WTC11 (cell line): ENCODE results near the gene GNPTG. TPM values are rescaled to one million over a fixed set of nuclear protein-coding genes. Genes with fewer than 3 reads are reported as not detected.

Experiments used
- ATAC-seq: fragments of 200-7000 bp; cut with Tn5 transposase; 2 replicates; pipeline ENCODE4 v1.10.0; 2021; ENCODE audit warnings: mild to moderate bottlenecking, moderate library complexity
- CTCF ChIA-PET: fragments of 300-600 bp; sonication (Branson Sonifier 250); formaldehyde crosslinking; loops from one replicate; lab custom pipeline; 2021; ENCODE audit warnings: antibody characterized with exemption; lab: Charles Lee
- POLR2A ChIA-PET: fragments of 350-600 bp; sonication (Branson Sonifier 250); formaldehyde crosslinking; loops from one replicate; lab custom pipeline; 2021; ENCODE audit warnings: antibody characterized with exemption; lab: Charles Lee
- DNase-seq: peaks from one replicate; pipeline ENCODE4 v3.0.0; 2021; ENCODE audit warnings: low spot score
- H3K27ac Mint-ChIP-seq: 2 replicates; pipeline ENCODE4 v1.8.0; 2021; ENCODE audit warnings: mixed read lengths
- H3K27me3 Mint-ChIP-seq: 2 replicates; pipeline ENCODE4 v1.8.0; 2021; ENCODE audit warnings: low read depth, mild to moderate bottlenecking, moderate library complexity, mixed read lengths
- H3K36me3 Mint-ChIP-seq: 2 replicates; pipeline ENCODE4 v1.8.0; 2021; ENCODE audit warnings: mixed read lengths
- H3K4me1 Mint-ChIP-seq: 2 replicates; pipeline ENCODE4 v1.8.0; 2022; ENCODE audit warnings: mixed read lengths
- H3K4me3 Mint-ChIP-seq: 2 replicates; pipeline ENCODE4 v1.8.0; 2021; ENCODE audit warnings: mild to moderate bottlenecking, moderate library complexity, mixed read lengths
- H3K9me3 Mint-ChIP-seq: 2 replicates; pipeline ENCODE4 v1.8.0; 2021; ENCODE audit warnings: mixed read lengths
- FOXJ3 ChIP-seq: sonication (generic); formaldehyde crosslinking; IDR thresholded peaks from 2 replicates; pipeline ENCODE4 v1.9.0; 2021; ENCODE audit warnings: missing genetic modification reagents, mild to moderate bottlenecking, borderline replicate concordance
- HMGA2 ChIP-seq: fragments of 250-450 bp; sonication (Bioruptor Pico); IDR thresholded peaks from 2 replicates; pipeline ENCODE4 v1.4.0; 2021; ENCODE audit warnings: mild to moderate bottlenecking, moderate library complexity
- MXD4 ChIP-seq: fragments of 250-450 bp; sonication (Bioruptor Pico); IDR thresholded peaks from 2 replicates; pipeline ENCODE4 v1.8.0; 2021; ENCODE audit warnings: mild to moderate bottlenecking, moderate library complexity, borderline replicate concordance
- NR1H2 ChIP-seq: sonication (generic); formaldehyde crosslinking; IDR thresholded peaks from 2 replicates; pipeline ENCODE4 v1.9.0; 2021; ENCODE audit warnings: mild to moderate bottlenecking, moderate library complexity, missing genetic modification reagents
- RELA ChIP-seq: sonication (generic); formaldehyde crosslinking; IDR thresholded peaks from 2 replicates; pipeline ENCODE4 v1.8.1; 2022; ENCODE audit warnings: missing genetic modification reagents, mild to moderate bottlenecking, borderline replicate concordance
- RORB ChIP-seq: fragments of 250-450 bp; sonication (Bioruptor Pico); IDR thresholded peaks from 2 replicates; pipeline ENCODE4 v1.9.0; 2021; ENCODE audit warnings: mild to moderate bottlenecking
- SMAD3 ChIP-seq: sonication (generic); formaldehyde crosslinking; IDR thresholded peaks from 2 replicates; pipeline ENCODE4 v1.8.0; 2022; ENCODE audit warnings: missing genetic modification reagents, mild to moderate bottlenecking, borderline replicate concordance
- TEAD1 ChIP-seq: sonication (generic); formaldehyde crosslinking; IDR thresholded peaks from 2 replicates; pipeline ENCODE4 v1.8.0; 2022; ENCODE audit warnings: mild to moderate bottlenecking, missing genetic modification reagents
- TEAD4 ChIP-seq: sonication (generic); formaldehyde crosslinking; IDR thresholded peaks from 2 replicates; pipeline ENCODE4 v1.8.0; 2022; ENCODE audit warnings: mild to moderate bottlenecking, missing genetic modification reagents
- ZNF671 ChIP-seq: fragments of 250-450 bp; sonication (Bioruptor Pico); IDR thresholded peaks from 2 replicates; pipeline ENCODE4 v1.8.0; 2021; ENCODE audit warnings: mild to moderate bottlenecking
- total RNA-seq: library from RNA; stranded (reverse); gene quantifications from 3 replicates; pipeline ENCODE4 v1.2.3, GENCODE V29; 2021
- TF ChIP-seq, protein P1 (sequence below): sonication (generic); formaldehyde crosslinking; IDR thresholded peaks from 2 replicates; pipeline ENCODE4 v1.8.1; 2022; ENCODE audit warnings: low read depth, missing genetic modification reagents, borderline replicate concordance
- TF ChIP-seq, protein P2 (sequence below): sonication (generic); formaldehyde crosslinking; IDR thresholded peaks from 2 replicates; pipeline ENCODE4 v1.8.1; 2023; ENCODE audit warnings: mild to moderate bottlenecking, missing genetic modification reagents
- TF ChIP-seq, protein P3 (sequence below): sonication (generic); formaldehyde crosslinking; IDR thresholded peaks from 2 replicates; pipeline ENCODE4 v1.8.1; 2022; ENCODE audit warnings: missing genetic modification reagents, borderline replicate concordance
- TF ChIP-seq, protein P4 (sequence below): fragments of 250-450 bp; sonication (Bioruptor Pico); IDR thresholded peaks from 2 replicates; pipeline ENCODE4 v1.9.0; 2021; ENCODE audit warnings: mild to moderate bottlenecking, borderline replicate concordance
- TF ChIP-seq, protein P5 (sequence below): sonication (generic); formaldehyde crosslinking; IDR thresholded peaks from 2 replicates; pipeline ENCODE4 v1.8.1; 2023; ENCODE audit warnings: mild to moderate bottlenecking, missing genetic modification reagents

Gene GNPTG
- total RNA-seq, 1 experiment from 2014 or later: 35.9 TPM

DNA sequence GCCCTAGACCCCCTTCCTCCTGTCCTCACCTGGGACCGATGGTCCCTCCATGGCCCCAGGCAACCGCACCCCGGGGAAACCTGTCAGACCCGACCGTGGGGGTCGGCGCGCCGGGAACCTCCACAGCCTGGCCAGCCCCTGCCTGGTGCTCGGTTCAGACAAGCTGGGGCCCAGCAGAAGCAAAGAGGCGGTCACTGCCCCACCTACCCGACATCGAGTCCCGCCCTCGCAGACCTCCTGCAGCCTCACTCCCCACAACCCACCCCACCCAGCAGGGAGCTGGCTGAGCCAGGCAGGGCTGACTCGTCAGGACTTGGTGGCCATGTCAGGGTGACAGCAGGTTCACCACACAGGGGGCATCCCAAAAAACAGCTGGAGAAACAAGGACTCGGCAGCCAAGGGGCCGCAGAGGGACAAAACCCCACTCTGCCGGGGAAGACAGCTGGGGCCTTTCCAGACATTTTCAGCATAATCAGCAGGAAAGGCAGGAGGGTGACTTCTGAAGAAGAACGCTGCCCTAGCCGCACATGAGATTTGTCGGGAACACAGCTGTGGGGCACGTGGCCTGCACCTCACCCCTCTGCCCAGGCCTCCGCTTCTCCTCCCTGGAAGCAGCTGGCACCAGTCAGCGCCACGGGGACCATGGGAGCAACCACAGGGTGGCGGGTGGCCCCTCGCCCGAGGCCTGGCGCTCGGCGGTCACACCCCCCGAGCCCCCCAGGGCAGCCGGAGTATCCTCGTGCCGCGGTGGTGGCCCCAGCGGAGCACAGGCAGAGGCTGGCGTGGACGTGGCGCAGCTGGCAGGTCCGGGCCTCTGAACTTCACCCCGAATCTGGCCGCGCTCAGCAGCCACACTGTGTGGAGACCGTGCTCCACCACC is 22.9 kb downstream of the GNPTG start:
- H3K27ac Mint-ChIP-seq: no peak overlapping the region

DNA sequence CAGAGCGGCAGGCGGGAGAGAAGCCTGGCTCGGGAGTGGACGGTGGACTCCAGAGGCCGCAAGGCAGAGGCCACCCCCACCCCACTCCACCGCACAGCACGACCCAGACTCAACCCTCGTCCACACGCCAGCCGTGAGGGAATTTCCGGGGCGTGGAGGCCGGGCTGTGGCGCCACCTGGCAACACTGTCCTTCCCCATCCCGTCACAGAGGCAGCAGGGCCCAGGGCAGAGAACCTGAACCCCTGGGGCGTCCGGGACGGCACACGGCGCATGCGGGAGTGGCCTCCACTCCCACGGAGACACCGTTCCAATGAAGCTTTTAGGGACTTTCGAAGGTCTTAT is 23.5 kb downstream of the GNPTG start:
- H3K9me3 Mint-ChIP-seq: no peaks in the 10 kb centered on the region
- H3K36me3 Mint-ChIP-seq: peaks cover 2% of the 10 kb centered on the region; the same call in 1 of the 2 replicates
- DNase-seq (no peak), ATAC-seq (no peak)
- POLR2A ChIA-PET: no interaction called here
- TF ChIP-seq RELA (no peak), MXD4 (CRISPR knock-in tag) (no peak), TEAD1 (CRISPR knock-in tag) (no peak), HMGA2 (no peak), RORB (CRISPR knock-in tag) (no peak), SMAD3 (no peak), FOXJ3 (CRISPR knock-in tag) (no peak), ZNF671 (CRISPR knock-in tag) (no peak), NR1H2 (no peak)
- TF ChIP-seq, protein P1, sequence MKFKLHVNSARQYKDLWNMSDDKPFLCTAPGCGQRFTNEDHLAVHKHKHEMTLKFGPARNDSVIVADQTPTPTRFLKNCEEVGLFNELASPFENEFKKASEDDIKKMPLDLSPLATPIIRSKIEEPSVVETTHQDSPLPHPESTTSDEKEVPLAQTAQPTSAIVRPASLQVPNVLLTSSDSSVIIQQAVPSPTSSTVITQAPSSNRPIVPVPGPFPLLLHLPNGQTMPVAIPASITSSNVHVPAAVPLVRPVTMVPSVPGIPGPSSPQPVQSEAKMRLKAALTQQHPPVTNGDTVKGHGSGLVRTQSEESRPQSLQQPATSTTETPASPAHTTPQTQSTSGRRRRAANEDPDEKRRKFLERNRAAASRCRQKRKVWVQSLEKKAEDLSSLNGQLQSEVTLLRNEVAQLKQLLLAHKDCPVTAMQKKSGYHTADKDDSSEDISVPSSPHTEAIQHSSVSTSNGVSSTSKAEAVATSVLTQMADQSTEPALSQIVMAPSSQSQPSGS (CRISPR knock-in tag): no peak
- TF ChIP-seq, protein P2, sequence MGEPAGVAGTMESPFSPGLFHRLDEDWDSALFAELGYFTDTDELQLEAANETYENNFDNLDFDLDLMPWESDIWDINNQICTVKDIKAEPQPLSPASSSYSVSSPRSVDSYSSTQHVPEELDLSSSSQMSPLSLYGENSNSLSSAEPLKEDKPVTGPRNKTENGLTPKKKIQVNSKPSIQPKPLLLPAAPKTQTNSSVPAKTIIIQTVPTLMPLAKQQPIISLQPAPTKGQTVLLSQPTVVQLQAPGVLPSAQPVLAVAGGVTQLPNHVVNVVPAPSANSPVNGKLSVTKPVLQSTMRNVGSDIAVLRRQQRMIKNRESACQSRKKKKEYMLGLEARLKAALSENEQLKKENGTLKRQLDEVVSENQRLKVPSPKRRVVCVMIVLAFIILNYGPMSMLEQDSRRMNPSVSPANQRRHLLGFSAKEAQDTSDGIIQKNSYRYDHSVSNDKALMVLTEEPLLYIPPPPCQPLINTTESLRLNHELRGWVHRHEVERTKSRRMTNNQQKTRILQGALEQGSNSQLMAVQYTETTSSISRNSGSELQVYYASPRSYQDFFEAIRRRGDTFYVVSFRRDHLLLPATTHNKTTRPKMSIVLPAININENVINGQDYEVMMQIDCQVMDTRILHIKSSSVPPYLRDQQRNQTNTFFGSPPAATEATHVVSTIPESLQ (CRISPR knock-in tag): no peak
- TF ChIP-seq, protein P3, sequence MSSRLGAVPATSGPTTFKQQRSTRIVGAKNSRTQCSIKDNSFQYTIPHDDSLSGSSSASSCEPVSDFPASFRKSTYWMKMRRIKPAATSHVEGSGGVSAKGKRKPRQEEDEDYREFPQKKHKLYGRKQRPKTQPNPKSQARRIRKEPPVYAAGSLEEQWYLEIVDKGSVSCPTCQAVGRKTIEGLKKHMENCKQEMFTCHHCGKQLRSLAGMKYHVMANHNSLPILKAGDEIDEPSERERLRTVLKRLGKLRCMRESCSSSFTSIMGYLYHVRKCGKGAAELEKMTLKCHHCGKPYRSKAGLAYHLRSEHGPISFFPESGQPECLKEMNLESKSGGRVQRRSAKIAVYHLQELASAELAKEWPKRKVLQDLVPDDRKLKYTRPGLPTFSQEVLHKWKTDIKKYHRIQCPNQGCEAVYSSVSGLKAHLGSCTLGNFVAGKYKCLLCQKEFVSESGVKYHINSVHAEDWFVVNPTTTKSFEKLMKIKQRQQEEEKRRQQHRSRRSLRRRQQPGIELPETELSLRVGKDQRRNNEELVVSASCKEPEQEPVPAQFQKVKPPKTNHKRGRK (CRISPR knock-in tag): no peak
- peaks cover 18% of the 10 kb centered on the region for H3K4me1 Mint-ChIP-seq
- no peaks in the 10 kb centered on the region for H3K27me3 Mint-ChIP-seq
- CTCF ChIA-PET: interaction anchor here (1.3 kb wide), 1 partner anchor 12 kb away, joined by 3 read pairs; no protein-coding TSS in a partner anchor
- no peak overlapping the region for H3K4me3 Mint-ChIP-seq
- no peak overlapping the region for H3K27ac Mint-ChIP-seq

More for the DNA sequence above, 22.9 kb downstream of the GNPTG start:
- ChIA-PET CTCF (no interaction called here), POLR2A (no interaction called here)
- peaks cover 14% of the 10 kb centered on the region for H3K4me1 Mint-ChIP-seq
- H3K36me3 Mint-ChIP-seq: peaks cover 2% of the 10 kb centered on the region; the same call in 1 of the 2 replicates
- DNase-seq (no peak), ATAC-seq (no peak)
- H3K4me3 Mint-ChIP-seq: no peak overlapping the region
- TF ChIP-seq, protein P4, sequence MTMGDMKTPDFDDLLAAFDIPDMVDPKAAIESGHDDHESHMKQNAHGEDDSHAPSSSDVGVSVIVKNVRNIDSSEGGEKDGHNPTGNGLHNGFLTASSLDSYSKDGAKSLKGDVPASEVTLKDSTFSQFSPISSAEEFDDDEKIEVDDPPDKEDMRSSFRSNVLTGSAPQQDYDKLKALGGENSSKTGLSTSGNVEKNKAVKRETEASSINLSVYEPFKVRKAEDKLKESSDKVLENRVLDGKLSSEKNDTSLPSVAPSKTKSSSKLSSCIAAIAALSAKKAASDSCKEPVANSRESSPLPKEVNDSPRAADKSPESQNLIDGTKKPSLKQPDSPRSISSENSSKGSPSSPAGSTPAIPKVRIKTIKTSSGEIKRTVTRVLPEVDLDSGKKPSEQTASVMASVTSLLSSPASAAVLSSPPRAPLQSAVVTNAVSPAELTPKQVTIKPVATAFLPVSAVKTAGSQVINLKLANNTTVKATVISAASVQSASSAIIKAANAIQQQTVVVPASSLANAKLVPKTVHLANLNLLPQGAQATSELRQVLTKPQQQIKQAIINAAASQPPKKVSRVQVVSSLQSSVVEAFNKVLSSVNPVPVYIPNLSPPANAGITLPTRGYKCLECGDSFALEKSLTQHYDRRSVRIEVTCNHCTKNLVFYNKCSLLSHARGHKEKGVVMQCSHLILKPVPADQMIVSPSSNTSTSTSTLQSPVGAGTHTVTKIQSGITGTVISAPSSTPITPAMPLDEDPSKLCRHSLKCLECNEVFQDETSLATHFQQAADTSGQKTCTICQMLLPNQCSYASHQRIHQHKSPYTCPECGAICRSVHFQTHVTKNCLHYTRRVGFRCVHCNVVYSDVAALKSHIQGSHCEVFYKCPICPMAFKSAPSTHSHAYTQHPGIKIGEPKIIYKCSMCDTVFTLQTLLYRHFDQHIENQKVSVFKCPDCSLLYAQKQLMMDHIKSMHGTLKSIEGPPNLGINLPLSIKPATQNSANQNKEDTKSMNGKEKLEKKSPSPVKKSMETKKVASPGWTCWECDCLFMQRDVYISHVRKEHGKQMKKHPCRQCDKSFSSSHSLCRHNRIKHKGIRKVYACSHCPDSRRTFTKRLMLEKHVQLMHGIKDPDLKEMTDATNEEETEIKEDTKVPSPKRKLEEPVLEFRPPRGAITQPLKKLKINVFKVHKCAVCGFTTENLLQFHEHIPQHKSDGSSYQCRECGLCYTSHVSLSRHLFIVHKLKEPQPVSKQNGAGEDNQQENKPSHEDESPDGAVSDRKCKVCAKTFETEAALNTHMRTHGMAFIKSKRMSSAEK (CRISPR knock-in tag): no peak
- TF ChIP-seq, protein P5, sequence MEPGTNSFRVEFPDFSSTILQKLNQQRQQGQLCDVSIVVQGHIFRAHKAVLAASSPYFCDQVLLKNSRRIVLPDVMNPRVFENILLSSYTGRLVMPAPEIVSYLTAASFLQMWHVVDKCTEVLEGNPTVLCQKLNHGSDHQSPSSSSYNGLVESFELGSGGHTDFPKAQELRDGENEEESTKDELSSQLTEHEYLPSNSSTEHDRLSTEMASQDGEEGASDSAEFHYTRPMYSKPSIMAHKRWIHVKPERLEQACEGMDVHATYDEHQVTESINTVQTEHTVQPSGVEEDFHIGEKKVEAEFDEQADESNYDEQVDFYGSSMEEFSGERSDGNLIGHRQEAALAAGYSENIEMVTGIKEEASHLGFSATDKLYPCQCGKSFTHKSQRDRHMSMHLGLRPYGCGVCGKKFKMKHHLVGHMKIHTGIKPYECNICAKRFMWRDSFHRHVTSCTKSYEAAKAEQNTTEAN: no peak
- no peak for TF ChIP-seq HMGA2
- TF ChIP-seq TEAD4 (CRISPR knock-in tag): no peak
- no peaks in the 10 kb centered on the region for H3K9me3 Mint-ChIP-seq
- H3K27me3 Mint-ChIP-seq: no peaks in the 10 kb centered on the region
